Measurements from ENCODE around the gene PRAMEF20.

Gene PRAMEF20

GRCh38 chr1:13407811-13408210 lies 2.4 kb upstream of the PRAMEF20 start:
- TF ChIP-seq ZNF19 (tag by site-specific recombination; IDR thresholded peaks at IDR 0.05; ENCODE audit: low read depth) (no peak), ZNF660 (tag by site-specific recombination; IDR thresholded peaks at IDR 0.05) (no peak), TCF7L2 (IDR thresholded peaks at IDR 0.05; ENCODE audit: borderline replicate concordance, low read depth, low read length) (no peak), TSHZ1 (tag by site-specific recombination; IDR thresholded peaks at IDR 0.05; ENCODE audit: borderline replicate concordance) (no peak), ZIC2 (tag by site-specific recombination; IDR thresholded peaks at IDR 0.05) (no peak), ZNF174 (tag by site-specific recombination; IDR thresholded peaks at IDR 0.05) (no peak)
- TF ChIP-seq, protein P1, sequence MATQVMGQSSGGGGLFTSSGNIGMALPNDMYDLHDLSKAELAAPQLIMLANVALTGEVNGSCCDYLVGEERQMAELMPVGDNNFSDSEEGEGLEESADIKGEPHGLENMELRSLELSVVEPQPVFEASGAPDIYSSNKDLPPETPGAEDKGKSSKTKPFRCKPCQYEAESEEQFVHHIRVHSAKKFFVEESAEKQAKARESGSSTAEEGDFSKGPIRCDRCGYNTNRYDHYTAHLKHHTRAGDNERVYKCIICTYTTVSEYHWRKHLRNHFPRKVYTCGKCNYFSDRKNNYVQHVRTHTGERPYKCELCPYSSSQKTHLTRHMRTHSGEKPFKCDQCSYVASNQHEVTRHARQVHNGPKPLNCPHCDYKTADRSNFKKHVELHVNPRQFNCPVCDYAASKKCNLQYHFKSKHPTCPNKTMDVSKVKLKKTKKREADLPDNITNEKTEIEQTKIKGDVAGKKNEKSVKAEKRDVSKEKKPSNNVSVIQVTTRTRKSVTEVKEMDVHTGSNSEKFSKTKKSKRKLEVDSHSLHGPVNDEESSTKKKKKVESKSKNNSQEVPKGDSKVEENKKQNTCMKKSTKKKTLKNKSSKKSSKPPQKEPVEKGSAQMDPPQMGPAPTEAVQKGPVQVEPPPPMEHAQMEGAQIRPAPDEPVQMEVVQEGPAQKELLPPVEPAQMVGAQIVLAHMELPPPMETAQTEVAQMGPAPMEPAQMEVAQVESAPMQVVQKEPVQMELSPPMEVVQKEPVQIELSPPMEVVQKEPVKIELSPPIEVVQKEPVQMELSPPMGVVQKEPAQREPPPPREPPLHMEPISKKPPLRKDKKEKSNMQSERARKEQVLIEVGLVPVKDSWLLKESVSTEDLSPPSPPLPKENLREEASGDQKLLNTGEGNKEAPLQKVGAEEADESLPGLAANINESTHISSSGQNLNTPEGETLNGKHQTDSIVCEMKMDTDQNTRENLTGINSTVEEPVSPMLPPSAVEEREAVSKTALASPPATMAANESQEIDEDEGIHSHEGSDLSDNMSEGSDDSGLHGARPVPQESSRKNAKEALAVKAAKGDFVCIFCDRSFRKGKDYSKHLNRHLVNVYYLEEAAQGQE (tag by site-specific recombination; IDR thresholded peaks at IDR 0.05) = no peak
- Histone ChIP-seq H3K27ac (ENCODE audit: extremely low read depth, low read depth, low read length) (no peak overlapping the region), H3K4me3 (ENCODE audit: low read depth, low read length) (no peak overlapping the region), H3K36me3 (ENCODE audit: control insufficient read depth in 2 of 2, insufficient read depth in 1 of 2, low read length in 2 of 2) (no peaks in the 10 kb centered on the region), H3K9me3 (ENCODE audit: control insufficient read depth, insufficient read depth, low read depth, low read length) (no peaks in the 10 kb centered on the region), H3K4me1 (ENCODE audit: control insufficient read depth, insufficient read depth, low read length) (no peaks in the 10 kb centered on the region)
- CTCF ChIA-PET = no interaction called here
- POLR2A ChIA-PET = no interaction called here

- H3K4me3 ChIP-seq (ENCODE audit: low read depth, low read length) = no peak overlapping the region
- TF ChIP-seq, protein P2, sequence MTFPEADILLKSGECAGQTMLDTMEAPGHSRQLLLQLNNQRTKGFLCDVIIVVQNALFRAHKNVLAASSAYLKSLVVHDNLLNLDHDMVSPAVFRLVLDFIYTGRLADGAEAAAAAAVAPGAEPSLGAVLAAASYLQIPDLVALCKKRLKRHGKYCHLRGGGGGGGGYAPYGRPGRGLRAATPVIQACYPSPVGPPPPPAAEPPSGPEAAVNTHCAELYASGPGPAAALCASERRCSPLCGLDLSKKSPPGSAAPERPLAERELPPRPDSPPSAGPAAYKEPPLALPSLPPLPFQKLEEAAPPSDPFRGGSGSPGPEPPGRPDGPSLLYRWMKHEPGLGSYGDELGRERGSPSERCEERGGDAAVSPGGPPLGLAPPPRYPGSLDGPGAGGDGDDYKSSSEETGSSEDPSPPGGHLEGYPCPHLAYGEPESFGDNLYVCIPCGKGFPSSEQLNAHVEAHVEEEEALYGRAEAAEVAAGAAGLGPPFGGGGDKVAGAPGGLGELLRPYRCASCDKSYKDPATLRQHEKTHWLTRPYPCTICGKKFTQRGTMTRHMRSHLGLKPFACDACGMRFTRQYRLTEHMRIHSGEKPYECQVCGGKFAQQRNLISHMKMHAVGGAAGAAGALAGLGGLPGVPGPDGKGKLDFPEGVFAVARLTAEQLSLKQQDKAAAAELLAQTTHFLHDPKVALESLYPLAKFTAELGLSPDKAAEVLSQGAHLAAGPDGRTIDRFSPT (tag by site-specific recombination; IDR thresholded peaks at IDR 0.05) = no peak
- TF ChIP-seq GLI2 (tag by site-specific recombination; IDR thresholded peaks at IDR 0.05; ENCODE audit: borderline replicate concordance, low read depth) (no peak), ZNF274 (IDR thresholded peaks at IDR 0.05; ENCODE audit: low read length) (no peak), ZNF274 (tag by site-specific recombination; IDR thresholded peaks at IDR 0.05; ENCODE audit: borderline replicate concordance) (no peak), RBAK (tag by site-specific recombination; IDR thresholded peaks at IDR 0.05) (no peak), ZNF548 (tag by site-specific recombination; IDR thresholded peaks at IDR 0.05) (no peak), KLF10 (tag by site-specific recombination; IDR thresholded peaks at IDR 0.05) (no peak), ZNF626 (tag by site-specific recombination; IDR thresholded peaks at IDR 0.05) (no peak), ZSCAN18 (tag by site-specific recombination; IDR thresholded peaks at IDR 0.05) (no peak), ZNF792 (tag by site-specific recombination; IDR thresholded peaks at IDR 0.05) (no peak), ZNF561 (tag by site-specific recombination; IDR thresholded peaks at IDR 0.05; ENCODE audit: borderline replicate concordance) (no peak), ZNF18 (tag by site-specific recombination; IDR thresholded peaks at IDR 0.05) (no peak), GLIS1 (tag by site-specific recombination; IDR thresholded peaks at IDR 0.05) (no peak)
- TF ChIP-seq, protein P3, sequence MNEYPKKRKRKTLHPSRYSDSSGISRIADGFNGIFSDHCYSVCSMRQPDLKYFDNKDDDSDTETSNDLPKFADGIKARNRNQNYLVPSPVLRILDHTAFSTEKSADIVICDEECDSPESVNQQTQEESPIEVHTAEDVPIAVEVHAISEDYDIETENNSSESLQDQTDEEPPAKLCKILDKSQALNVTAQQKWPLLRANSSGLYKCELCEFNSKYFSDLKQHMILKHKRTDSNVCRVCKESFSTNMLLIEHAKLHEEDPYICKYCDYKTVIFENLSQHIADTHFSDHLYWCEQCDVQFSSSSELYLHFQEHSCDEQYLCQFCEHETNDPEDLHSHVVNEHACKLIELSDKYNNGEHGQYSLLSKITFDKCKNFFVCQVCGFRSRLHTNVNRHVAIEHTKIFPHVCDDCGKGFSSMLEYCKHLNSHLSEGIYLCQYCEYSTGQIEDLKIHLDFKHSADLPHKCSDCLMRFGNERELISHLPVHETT (tag by site-specific recombination; IDR thresholded peaks at IDR 0.05) = no peak
- no peak overlapping the region for H3K27ac ChIP-seq (ENCODE audit: extremely low read depth, low read depth, low read length)
- ChIA-PET POLR2A (no interaction called here), CTCF (no interaction called here)
- no peaks in the 10 kb centered on the region for H3K36me3 ChIP-seq (ENCODE audit: control insufficient read depth in 2 of 2, insufficient read depth in 1 of 2, low read length in 2 of 2)
- H3K9me3 ChIP-seq (ENCODE audit: control insufficient read depth, insufficient read depth, low read depth, low read length) = no peaks in the 10 kb centered on the region
- H3K4me1 ChIP-seq (ENCODE audit: control insufficient read depth, insufficient read depth, low read length) = no peaks in the 10 kb centered on the region
Measured at GRCh38 chr1:13430495-13430894, 20.2 kb downstream of the PRAMEF20 start.

Measured in HEK293 (cell line).